Measurements from ENCODE around the gene SYT5. TPM values are rescaled to one million over a fixed set of nuclear protein-coding genes. Genes with fewer than 3 reads are reported as not detected.

Gene SYT5
- total and polyA plus RNA-seq, 2 of the 13 experiments (the other 11 are each of a cell fraction or from before 2014, with no cell fraction given) = not detected

DNA sequence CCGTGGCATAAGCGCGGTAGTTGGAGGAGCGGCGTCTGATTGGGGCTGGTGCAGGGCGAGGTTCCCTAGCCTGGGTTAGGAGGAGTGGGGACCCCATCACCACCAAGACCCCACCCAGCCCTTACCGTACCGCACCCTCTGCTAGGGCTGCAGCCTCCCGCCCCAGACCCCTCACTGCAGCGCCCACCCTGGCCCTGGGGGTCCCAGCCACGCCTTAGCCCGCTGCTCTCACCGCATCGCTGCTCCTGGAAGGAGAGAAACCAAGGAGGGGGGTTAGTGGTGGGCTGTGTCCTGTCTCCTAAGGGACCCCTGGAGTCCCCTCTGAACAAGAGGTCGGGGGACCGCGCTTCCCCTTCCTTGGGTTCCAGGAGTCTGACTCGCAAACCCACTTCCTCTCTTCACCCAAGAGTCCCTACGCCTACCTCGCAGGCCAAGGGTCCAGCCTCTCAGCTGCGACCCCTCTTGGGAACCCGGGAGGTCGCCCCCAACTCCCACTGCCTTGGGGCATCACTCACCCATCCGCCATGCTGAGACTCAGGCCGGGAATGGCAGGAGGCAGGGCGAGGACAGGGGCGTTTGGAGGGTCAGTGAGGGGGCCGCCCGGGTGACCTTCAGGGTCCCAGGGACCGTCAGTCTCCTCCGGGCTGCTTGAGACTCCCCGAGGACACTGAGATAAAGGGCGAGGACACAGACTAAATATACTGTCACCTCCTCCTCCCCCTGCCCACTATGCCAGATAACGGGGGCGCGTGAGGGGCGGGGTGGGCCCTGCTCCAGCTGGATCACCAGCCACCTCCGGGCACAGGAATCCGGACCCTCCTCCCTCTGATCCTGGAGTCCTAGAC is 22.8 kb downstream of the SYT5 start, which contains the start of gene TNNI3:
Gene TNNI3, minus strand, starts transcription at position 669 of the 845 bp plus-strand sequence. Its CDS starts 143 bp downstream, at position 526.
- DNase-seq (ENCODE audit: low spot score) = no peak
- ChIA-PET POLR2A (no interaction called here), CTCF (ENCODE audit: low intra/inter-chr PET ratio, low total read pairs) (no interaction called here)
- no peak within 1 kb of the TSS for H3K27ac ChIP-seq (ENCODE audit: extremely low read length, insufficient read depth, low read length)
- H3K9ac ChIP-seq (ENCODE audit: insufficient read depth, low read depth, low read length) = no peak within 1 kb of the TSS
- no TSS peak for BruUV-seq (replicated peaks)
- H3K9me3 ChIP-seq (ENCODE audit: low read length) = no peaks in the 10 kb centered on the region
- ATAC-seq = no peak; the same call in 2 of the 3 replicates
- H2AFZ ChIP-seq (ENCODE audit: low read length) = no peak within 1 kb of the TSS
- H3K79me2 ChIP-seq (ENCODE audit: insufficient read depth, low read length) = no peaks in the 10 kb centered on the region
- peak within 1 kb of the TSS; percentile 74 for H3K4me2 ChIP-seq (ENCODE audit: low read depth, low read length)
- H4K20me1 ChIP-seq (ENCODE audit: insufficient read depth, low read length) = no peaks in the 10 kb centered on the region
- in situ Hi-C loops (cut with HindIII; ENCODE audit: extremely low pct_ligation_motif_present, low pct_unique_long_range_greater_than_20kb) (no loop called here), intact Hi-C loops (cut with micrococcal nuclease; ENCODE audit: unreplicated experiment) (no loop called here)
- H3K27me3 ChIP-seq (ENCODE audit: control insufficient read depth in 1 of 2, insufficient read depth in 2 of 2, low read length in 2 of 2) = peaks cover 0 to 24% of the 10 kb centered on the region in 2 experiments; a peak in 2 of 5 replicates
- 36% methylated on average over 20 of the region's 39 CpGs for WGBS (ENCODE audit: low lambda C conversion rate)
- H3K36me3 ChIP-seq (replicated peaks in 1 of 2; ENCODE audit: control insufficient read depth in 1 of 2, insufficient read depth in 2 of 2, low read length in 2 of 2) = no peaks in the 10 kb centered on the region
- peak within 1 kb of the TSS in 1 of 3 experiments; percentile 71; a peak in 1 of 6 replicates for H3K4me3 ChIP-seq (replicated peaks in 1 of 3; ENCODE audit: insufficient read depth in 1 of 3, low read depth in 2 of 3, low read length in 3 of 3)
- H3K4me1 ChIP-seq (ENCODE audit: insufficient read depth, low read length) = peaks cover 20% of the 10 kb centered on the region
- FAIRE-seq = no peak
- TF ChIP-seq, protein P1, sequence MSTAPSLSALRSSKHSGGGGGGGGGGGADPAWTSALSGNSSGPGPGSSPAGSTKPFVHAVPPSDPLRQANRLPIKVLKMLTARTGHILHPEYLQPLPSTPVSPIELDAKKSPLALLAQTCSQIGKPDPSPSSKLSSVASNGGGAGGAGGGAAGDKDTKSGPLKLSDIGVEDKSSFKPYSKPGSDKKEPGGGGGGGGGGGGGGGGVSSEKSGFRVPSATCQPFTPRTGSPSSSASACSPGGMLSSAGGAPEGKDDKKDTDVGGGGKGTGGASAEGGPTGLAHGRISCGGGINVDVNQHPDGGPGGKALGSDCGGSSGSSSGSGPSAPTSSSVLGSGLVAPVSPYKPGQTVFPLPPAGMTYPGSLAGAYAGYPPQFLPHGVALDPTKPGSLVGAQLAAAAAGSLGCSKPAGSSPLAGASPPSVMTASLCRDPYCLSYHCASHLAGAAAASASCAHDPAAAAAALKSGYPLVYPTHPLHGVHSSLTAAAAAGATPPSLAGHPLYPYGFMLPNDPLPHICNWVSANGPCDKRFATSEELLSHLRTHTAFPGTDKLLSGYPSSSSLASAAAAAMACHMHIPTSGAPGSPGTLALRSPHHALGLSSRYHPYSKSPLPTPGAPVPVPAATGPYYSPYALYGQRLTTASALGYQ (CRISPR knock-in tag; IDR thresholded peaks at IDR 0.05) = no peak
- TF ChIP-seq ZSCAN9 (CRISPR knock-in tag; IDR thresholded peaks at IDR 0.05; ENCODE audit: borderline replicate concordance) (no peak), KLF16 (CRISPR knock-in tag; IDR thresholded peaks at IDR 0.05) (no peak), BHLHE40 (IDR thresholded peaks at IDR 0.05; ENCODE audit: low read length) (no peak), SPEN (CRISPR knock-in tag; IDR thresholded peaks at IDR 0.05; ENCODE audit: low read depth) (no peak), NCOA2 (CRISPR knock-in tag; IDR thresholded peaks at IDR 0.05) (no peak), KDM6A (CRISPR knock-in tag; IDR thresholded peaks at IDR 0.05; ENCODE audit: low read depth) (no peak), SAP130 (CRISPR knock-in tag; IDR thresholded peaks at IDR 0.05; ENCODE audit: low read depth) (no peak), ZNF367 (CRISPR knock-in tag; IDR thresholded peaks at IDR 0.05; ENCODE audit: borderline replicate concordance) (no peak), TCF12 (IDR thresholded peaks at IDR 0.05) (no peak), TCF12 (CRISPR knock-in tag; IDR thresholded peaks at IDR 0.05) (no peak)
- TF ChIP-seq, protein P2, sequence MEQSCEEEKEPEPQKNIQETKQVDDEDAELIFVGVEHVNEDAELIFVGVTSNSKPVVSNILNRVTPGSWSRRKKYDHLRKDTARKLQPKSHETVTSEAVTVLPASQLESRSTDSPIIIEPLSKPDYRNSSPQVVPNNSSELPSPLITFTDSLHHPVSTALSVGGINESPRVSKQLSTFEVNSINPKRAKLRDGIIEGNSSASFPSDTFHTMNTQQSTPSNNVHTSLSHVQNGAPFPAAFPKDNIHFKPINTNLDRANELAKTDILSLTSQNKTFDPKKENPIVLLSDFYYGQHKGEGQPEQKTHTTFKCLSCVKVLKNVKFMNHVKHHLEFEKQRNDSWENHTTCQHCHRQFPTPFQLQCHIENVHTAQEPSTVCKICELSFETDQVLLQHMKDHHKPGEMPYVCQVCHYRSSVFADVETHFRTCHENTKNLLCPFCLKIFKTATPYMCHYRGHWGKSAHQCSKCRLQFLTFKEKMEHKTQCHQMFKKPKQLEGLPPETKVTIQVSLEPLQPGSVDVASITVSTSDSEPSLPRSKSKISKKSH (CRISPR knock-in tag; IDR thresholded peaks at IDR 0.05; ENCODE audit: borderline replicate concordance) = no peak
- TF ChIP-seq, protein P3, sequence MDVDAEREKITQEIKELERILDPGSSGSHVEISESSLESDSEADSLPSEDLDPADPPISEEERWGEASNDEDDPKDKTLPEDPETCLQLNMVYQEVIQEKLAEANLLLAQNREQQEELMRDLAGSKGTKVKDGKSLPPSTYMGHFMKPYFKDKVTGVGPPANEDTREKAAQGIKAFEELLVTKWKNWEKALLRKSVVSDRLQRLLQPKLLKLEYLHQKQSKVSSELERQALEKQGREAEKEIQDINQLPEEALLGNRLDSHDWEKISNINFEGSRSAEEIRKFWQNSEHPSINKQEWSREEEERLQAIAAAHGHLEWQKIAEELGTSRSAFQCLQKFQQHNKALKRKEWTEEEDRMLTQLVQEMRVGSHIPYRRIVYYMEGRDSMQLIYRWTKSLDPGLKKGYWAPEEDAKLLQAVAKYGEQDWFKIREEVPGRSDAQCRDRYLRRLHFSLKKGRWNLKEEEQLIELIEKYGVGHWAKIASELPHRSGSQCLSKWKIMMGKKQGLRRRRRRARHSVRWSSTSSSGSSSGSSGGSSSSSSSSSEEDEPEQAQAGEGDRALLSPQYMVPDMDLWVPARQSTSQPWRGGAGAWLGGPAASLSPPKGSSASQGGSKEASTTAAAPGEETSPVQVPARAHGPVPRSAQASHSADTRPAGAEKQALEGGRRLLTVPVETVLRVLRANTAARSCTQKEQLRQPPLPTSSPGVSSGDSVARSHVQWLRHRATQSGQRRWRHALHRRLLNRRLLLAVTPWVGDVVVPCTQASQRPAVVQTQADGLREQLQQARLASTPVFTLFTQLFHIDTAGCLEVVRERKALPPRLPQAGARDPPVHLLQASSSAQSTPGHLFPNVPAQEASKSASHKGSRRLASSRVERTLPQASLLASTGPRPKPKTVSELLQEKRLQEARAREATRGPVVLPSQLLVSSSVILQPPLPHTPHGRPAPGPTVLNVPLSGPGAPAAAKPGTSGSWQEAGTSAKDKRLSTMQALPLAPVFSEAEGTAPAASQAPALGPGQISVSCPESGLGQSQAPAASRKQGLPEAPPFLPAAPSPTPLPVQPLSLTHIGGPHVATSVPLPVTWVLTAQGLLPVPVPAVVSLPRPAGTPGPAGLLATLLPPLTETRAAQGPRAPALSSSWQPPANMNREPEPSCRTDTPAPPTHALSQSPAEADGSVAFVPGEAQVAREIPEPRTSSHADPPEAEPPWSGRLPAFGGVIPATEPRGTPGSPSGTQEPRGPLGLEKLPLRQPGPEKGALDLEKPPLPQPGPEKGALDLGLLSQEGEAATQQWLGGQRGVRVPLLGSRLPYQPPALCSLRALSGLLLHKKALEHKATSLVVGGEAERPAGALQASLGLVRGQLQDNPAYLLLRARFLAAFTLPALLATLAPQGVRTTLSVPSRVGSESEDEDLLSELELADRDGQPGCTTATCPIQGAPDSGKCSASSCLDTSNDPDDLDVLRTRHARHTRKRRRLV (CRISPR knock-in tag; IDR thresholded peaks at IDR 0.05) = no peak
